Measurements from ENCODE around the gene RNF34.
"Not testable (repeated sequence)": the region's sequence is repeated elsewhere in the genome, so short reads cannot be mapped to it uniquely, and the experiment has no call there.

The RNF34 gene

GRCh38 chr12:121399391-121400331, at the start of gene RNF34:
Gene RNF34, plus strand, starts transcription at chr12:121400118. Its CDS starts 95 bp downstream, at chr12:121400213.
- peak; percentile 95 to 96 for DNase-seq (ENCODE audit: low read depth in 1 of 2, low spot score in 1 of 2)

GRCh38 chr12:121351820-121352681, 47.9 kb upstream of the RNF34 start, which contains the start of gene ANAPC5:
Gene ANAPC5, minus strand, starts transcription at chr12:121352411. Its CDS starts 71 bp downstream, at chr12:121352340.
- peak; percentile 73 to 85 for DNase-seq (ENCODE audit: low read depth in 1 of 2, low spot score in 1 of 2)

GRCh38 chr12:121352682-121353018, 47.3 kb upstream of the RNF34 start:
- no peak for DNase-seq (ENCODE audit: low read depth in 1 of 2, low spot score in 1 of 2)

GRCh38 chr12:121355818-121356217, 44.1 kb upstream of the RNF34 start:
- no peak for DNase-seq (ENCODE audit: low read depth in 1 of 2, low spot score in 1 of 2)

GRCh38 chr12:121356657-121357056, 43.3 kb upstream of the RNF34 start:
- DNase-seq (ENCODE audit: low read depth in 1 of 2, low spot score in 1 of 2): no peak

- no peak for DNase-seq (ENCODE audit: low read depth in 1 of 2, low spot score in 1 of 2)
Observed at GRCh38 chr12:121357331-121357730, 42.6 kb upstream of the RNF34 start.

GRCh38 chr12:121358073-121358472, 41.8 kb upstream of the RNF34 start:
- no peak for DNase-seq (ENCODE audit: low read depth in 1 of 2, low spot score in 1 of 2)

- DNase-seq (ENCODE audit: low read depth in 1 of 2, low spot score in 1 of 2): no peak
Observed at GRCh38 chr12:121364683-121365121, 35.2 kb upstream of the RNF34 start.

GRCh38 chr12:121365416-121366062, 34.4 kb upstream of the RNF34 start:
- DNase-seq (ENCODE audit: low read depth in 1 of 2, low spot score in 1 of 2): no peak

- DNase-seq (ENCODE audit: low read depth in 1 of 2, low spot score in 1 of 2): no peak
Observed at GRCh38 chr12:121366063-121366459, 33.9 kb upstream of the RNF34 start.

- DNase-seq (ENCODE audit: low read depth in 1 of 2, low spot score in 1 of 2): no peak
Observed at GRCh38 chr12:121371404-121371803, 28.5 kb upstream of the RNF34 start.

- no peak for DNase-seq (ENCODE audit: low read depth in 1 of 2, low spot score in 1 of 2)
Observed at GRCh38 chr12:121373755-121374154, 26.2 kb upstream of the RNF34 start.

- not testable (repeated sequence) for DNase-seq (ENCODE audit: low read depth in 1 of 2, low spot score in 1 of 2)
Observed at GRCh38 chr12:121374336-121374735, 25.6 kb upstream of the RNF34 start.

- DNase-seq (ENCODE audit: low read depth in 1 of 2, low spot score in 1 of 2): not testable (repeated sequence)
Observed at GRCh38 chr12:121374945-121375584, 24.9 kb upstream of the RNF34 start.

GRCh38 chr12:121376754-121377697, 22.9 kb upstream of the RNF34 start:
- no peak for DNase-seq (ENCODE audit: low read depth in 1 of 2, low spot score in 1 of 2)

- DNase-seq (ENCODE audit: low read depth in 1 of 2, low spot score in 1 of 2): no peak
Observed at GRCh38 chr12:121378736-121379135, 21.2 kb upstream of the RNF34 start.

- no peak for DNase-seq (ENCODE audit: low read depth in 1 of 2, low spot score in 1 of 2)
Observed at GRCh38 chr12:121379945-121380344, 20.0 kb upstream of the RNF34 start.

GRCh38 chr12:121383601-121384021, 16.3 kb upstream of the RNF34 start:
- no peak for DNase-seq (ENCODE audit: low read depth in 1 of 2, low spot score in 1 of 2)

GRCh38 chr12:121384891-121385290, 15.0 kb upstream of the RNF34 start:
- DNase-seq (ENCODE audit: low read depth in 1 of 2, low spot score in 1 of 2): not testable (repeated sequence)
